ENCODE data around the gene SSTR5.

SSTR5 gene

GRCh38 chr16:1107731-1108130 lies 35.2 kb downstream of the SSTR5 start:
- no peak for DNase-seq

- no peak for DNase-seq
Measured at GRCh38 chr16:1108299-1109252, 36.0 kb downstream of the SSTR5 start.

- no peak for DNase-seq
Measured at GRCh38 chr16:1109648-1110047, 37.1 kb downstream of the SSTR5 start.

GRCh38 chr16:1112506-1113184 lies 40.1 kb downstream of the SSTR5 start:
- DNase-seq, result no peak

GRCh38 chr16:1113489-1113888 lies 40.9 kb downstream of the SSTR5 start:
- no peak for DNase-seq

GRCh38 chr16:1113889-1114526 lies 41.5 kb downstream of the SSTR5 start:
- no peak for DNase-seq

- no peak for DNase-seq
Measured at GRCh38 chr16:1116693-1117077, 44.1 kb downstream of the SSTR5 start.

- DNase-seq, result no peak
Measured at GRCh38 chr16:1117176-1117900, 44.8 kb downstream of the SSTR5 start.

- no peak for DNase-seq
Measured at GRCh38 chr16:1117926-1118325, 45.4 kb downstream of the SSTR5 start.

- DNase-seq, result no peak
Measured at GRCh38 chr16:1119129-1119528, 46.6 kb downstream of the SSTR5 start.

- no peak for DNase-seq
Measured at GRCh38 chr16:1119766-1120576, 47.4 kb downstream of the SSTR5 start.

GRCh38 chr16:1120577-1120941 lies 48.0 kb downstream of the SSTR5 start:
- no peak for DNase-seq

- no peak for DNase-seq
Measured at GRCh38 chr16:1121009-1121408, 48.5 kb downstream of the SSTR5 start.

GRCh38 chr16:1121601-1122397 lies 49.3 kb downstream of the SSTR5 start:
- no peak for DNase-seq

GRCh38 chr16:1122398-1122765 lies 49.8 kb downstream of the SSTR5 start:
- no peak for DNase-seq

GRCh38 chr16:1123525-1124230 lies 51.1 kb downstream of the SSTR5 start:
- DNase-seq, result no peak

- no peak for DNase-seq
Measured at GRCh38 chr16:1124291-1124690, 51.7 kb downstream of the SSTR5 start.

GRCh38 chr16:1124795-1125194 lies 52.2 kb downstream of the SSTR5 start:
- no peak for DNase-seq

GRCh38 chr16:1125471-1125870 lies 52.9 kb downstream of the SSTR5 start:
- DNase-seq, result no peak

- DNase-seq, result no peak
Measured at GRCh38 chr16:1126044-1126443, 53.5 kb downstream of the SSTR5 start.

- no peak for DNase-seq
Measured at GRCh38 chr16:1126586-1126985, 54.0 kb downstream of the SSTR5 start.

All from T-helper 1 cell (primary cell).